Measurements from ENCODE around the gene NAPEPLD.
"Not testable (repeated sequence)": the region's sequence is repeated elsewhere in the genome, so short reads cannot be mapped to it uniquely, and the experiment has no call there.

The NAPEPLD gene

DNA sequence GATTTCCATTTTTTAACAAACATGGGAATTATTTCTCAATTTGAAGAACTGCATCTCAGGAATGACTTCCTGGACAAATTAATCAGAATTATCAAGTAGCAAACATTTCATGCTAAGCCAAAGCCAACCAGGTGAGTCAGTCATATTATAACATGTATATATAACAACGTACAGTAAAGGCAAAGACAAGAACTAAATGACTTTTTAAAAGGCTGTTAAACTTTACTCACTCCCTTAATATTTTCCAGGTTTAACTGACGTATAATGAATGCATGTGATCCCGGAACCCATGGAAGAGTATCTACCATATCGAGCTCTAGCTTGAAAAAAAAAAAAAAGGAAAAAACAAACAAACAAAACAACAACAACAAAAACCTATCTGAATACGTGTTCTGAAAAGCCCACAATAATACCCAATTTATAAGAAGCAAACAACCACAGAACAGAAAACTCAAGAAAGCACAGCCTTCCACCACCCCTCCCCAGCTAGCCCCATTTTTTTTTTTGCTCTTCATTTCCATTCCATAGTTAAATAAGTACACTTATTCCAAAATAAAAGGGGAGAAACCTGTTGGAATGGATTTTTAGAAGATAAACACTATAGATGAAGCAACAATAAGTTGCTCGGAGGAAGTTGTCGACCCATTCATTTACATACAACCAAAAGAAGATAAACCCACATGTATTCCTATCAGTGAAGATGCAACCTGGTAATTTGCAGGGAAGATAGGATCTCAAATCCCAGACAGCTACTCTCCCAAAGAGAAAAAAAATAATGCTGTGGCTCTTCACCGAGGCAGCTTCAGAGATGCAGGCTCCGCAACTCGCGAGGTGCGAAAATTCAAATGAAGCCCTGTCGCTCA, 537 bp downstream of the NAPEPLD start:
- H2BK5ac ChIP-seq (ENCODE audit: low read depth, low read length, poor library complexity) = peak overlapping the region; percentile 93
- H3K4me1 ChIP-seq (ENCODE audit: control insufficient read depth in 1 of 2, insufficient read depth in 2 of 2, low read length in 2 of 2) = peaks cover 3 to 7% of the 10 kb centered on the region in 2 experiments
- H4K12ac ChIP-seq (ENCODE audit: low read depth, low read length) = peak overlapping the region; percentile 90
- peak overlapping the region; percentile 97 for H4K91ac ChIP-seq (ENCODE audit: low read depth, low read length)
- peak in 1 of 2 donors; percentile 84 for DNase-seq
- H3K27ac ChIP-seq (ENCODE audit: low read depth, low read length) = peak overlapping the region; percentile 95
- peak overlapping the region; percentile 95 for H2BK120ac ChIP-seq (ENCODE audit: insufficient read depth, low read length, poor library complexity)
- no peak overlapping the region for H2AK5ac ChIP-seq (ENCODE audit: low read length)
- H4K8ac ChIP-seq (ENCODE audit: low read depth, low read length) = peak overlapping the region; percentile 99
- H3K18ac ChIP-seq (ENCODE audit: low read length) = peak overlapping the region; percentile 90
- H3K14ac ChIP-seq (ENCODE audit: low read length) = no peak overlapping the region
- no peaks in the 10 kb centered on the region for H3K36me3 ChIP-seq (ENCODE audit: control insufficient read depth in 1 of 2, insufficient read depth in 2 of 2, low read length in 2 of 2)
- H3K4me2 ChIP-seq (ENCODE audit: low read length) = peak overlapping the region; percentile 63
- H3K9me3 ChIP-seq (ENCODE audit: insufficient read depth, low read depth, low read length) = no peaks in the 10 kb centered on the region
- H3K79me2 ChIP-seq (ENCODE audit: control insufficient read depth, insufficient read depth, low read length, poor library complexity) = peaks cover 6% of the 10 kb centered on the region
- no CpG with 5 or more reads among the region's 13 CpGs for WGBS (ENCODE audit: extremely low coverage, insufficient coverage, insufficient read length)
- peak overlapping the region; percentile 87 for H3K4me3 ChIP-seq (ENCODE audit: low read depth, low read length)
- H2AFZ ChIP-seq (ENCODE audit: insufficient read depth, low read length, poor library complexity) = peak overlapping the region; percentile 91
- no peak overlapping the region for H2BK12ac ChIP-seq (ENCODE audit: low read length)
- H3K9ac ChIP-seq (ENCODE audit: low read length) = peak overlapping the region; percentile 87
- H3K23ac ChIP-seq (ENCODE audit: low read length) = no peak overlapping the region
- peaks cover 10% of the 10 kb centered on the region for H3K79me1 ChIP-seq (ENCODE audit: low read length)
- H3K27me3 ChIP-seq (ENCODE audit: insufficient read depth, low read length) = no peaks in the 10 kb centered on the region
- no peak overlapping the region for H3K4ac ChIP-seq (ENCODE audit: low read depth, low read length)

DNA sequence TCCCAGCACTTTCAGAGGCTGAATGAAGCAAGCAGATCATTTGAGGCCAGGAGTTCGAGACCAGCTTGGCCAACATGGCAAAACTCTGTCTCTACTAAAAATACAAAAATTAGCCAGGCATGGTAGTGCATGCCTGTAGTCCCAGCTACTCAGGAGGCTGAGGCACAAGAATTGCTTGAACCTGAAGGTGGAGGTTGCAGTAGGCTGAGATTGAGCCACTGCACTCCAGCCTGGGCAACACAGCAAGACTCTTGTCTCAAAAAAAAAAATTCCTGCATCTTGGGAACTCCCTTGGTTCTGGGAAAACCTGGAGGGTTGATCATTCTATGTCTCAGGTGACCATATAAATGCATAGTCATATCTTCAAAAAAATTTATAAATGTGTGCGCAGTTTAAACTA, 4.1 kb downstream of the NAPEPLD start:
- H2AFZ ChIP-seq (ENCODE audit: insufficient read depth, low read length, poor library complexity) = not testable (repeated sequence)

GRCh38 chr7:103143868-103144267, 5.0 kb downstream of the NAPEPLD start:
- Histone ChIP-seq H3K4ac (ENCODE audit: low read depth, low read length) (no peak overlapping the region), H3K23ac (ENCODE audit: low read length) (no peak overlapping the region), H2AK5ac (ENCODE audit: low read length) (no peak overlapping the region)

More for the DNA sequence above, 4.1 kb downstream of the NAPEPLD start:
- H3K79me2 ChIP-seq (ENCODE audit: control insufficient read depth, insufficient read depth, low read length, poor library complexity); H3K18ac ChIP-seq (ENCODE audit: low read length); H4K91ac ChIP-seq (ENCODE audit: low read depth, low read length); H4K12ac ChIP-seq (ENCODE audit: low read depth, low read length); H2BK12ac ChIP-seq (ENCODE audit: low read length); H3K4me2 ChIP-seq (ENCODE audit: low read length); H3K36me3 ChIP-seq (ENCODE audit: control insufficient read depth in 1 of 2, insufficient read depth in 2 of 2, low read length in 2 of 2); H3K9ac ChIP-seq (ENCODE audit: low read length); H3K27me3 ChIP-seq (ENCODE audit: insufficient read depth, low read length); H3K4me1 ChIP-seq (ENCODE audit: control insufficient read depth in 1 of 2, insufficient read depth in 2 of 2, low read length in 2 of 2); H3K4ac ChIP-seq (ENCODE audit: low read depth, low read length); DNase-seq; H4K8ac ChIP-seq (ENCODE audit: low read depth, low read length); H3K27ac ChIP-seq (ENCODE audit: low read depth, low read length); H2BK120ac ChIP-seq (ENCODE audit: insufficient read depth, low read length, poor library complexity); H3K23ac ChIP-seq (ENCODE audit: low read length); H3K4me3 ChIP-seq (ENCODE audit: low read depth, low read length); H3K79me1 ChIP-seq (ENCODE audit: low read length); H3K9me3 ChIP-seq (ENCODE audit: insufficient read depth, low read depth, low read length); H3K14ac ChIP-seq (ENCODE audit: low read length); H2BK5ac ChIP-seq (ENCODE audit: low read depth, low read length, poor library complexity); H2AK5ac ChIP-seq (ENCODE audit: low read length): not testable (repeated sequence)
- 100% methylated on average over 1 of the region's 2 CpGs for WGBS (ENCODE audit: extremely low coverage, insufficient coverage, insufficient read length)

GRCh38 chr7:103142494-103142893, 6.4 kb downstream of the NAPEPLD start:
- H4K12ac ChIP-seq (ENCODE audit: low read depth, low read length) = no peak overlapping the region

More at GRCh38 chr7:103143868-103144267, 5.0 kb downstream of the NAPEPLD start:
- H4K91ac ChIP-seq (ENCODE audit: low read depth, low read length) = no peak overlapping the region
- no peak overlapping the region for H3K14ac ChIP-seq (ENCODE audit: low read length)
- no peak overlapping the region for H4K8ac ChIP-seq (ENCODE audit: low read depth, low read length)
- peaks cover under 1% of the 10 kb centered on the region for H3K79me2 ChIP-seq (ENCODE audit: control insufficient read depth, insufficient read depth, low read length, poor library complexity)
- no peak overlapping the region for H4K12ac ChIP-seq (ENCODE audit: low read depth, low read length)
- H2BK120ac ChIP-seq (ENCODE audit: insufficient read depth, low read length, poor library complexity) = no peak overlapping the region
- no peak overlapping the region for H2BK12ac ChIP-seq (ENCODE audit: low read length)
- H2AFZ ChIP-seq (ENCODE audit: insufficient read depth, low read length, poor library complexity) = no peak overlapping the region
- H3K4me2 ChIP-seq (ENCODE audit: low read length) = no peak overlapping the region
- H2BK5ac ChIP-seq (ENCODE audit: low read depth, low read length, poor library complexity) = no peak overlapping the region
- H3K36me3 ChIP-seq (ENCODE audit: control insufficient read depth in 1 of 2, insufficient read depth in 2 of 2, low read length in 2 of 2) = no peaks in the 10 kb centered on the region
- H3K9ac ChIP-seq (ENCODE audit: low read length) = no peak overlapping the region
- DNase-seq = no peak
- H3K27me3 ChIP-seq (ENCODE audit: insufficient read depth, low read length) = no peaks in the 10 kb centered on the region
- no CpG with 5 or more reads among the region's 1 CpG for WGBS (ENCODE audit: extremely low coverage, insufficient coverage, insufficient read length)
- no peak overlapping the region for H3K18ac ChIP-seq (ENCODE audit: low read length)
- no peak overlapping the region for H3K27ac ChIP-seq (ENCODE audit: low read depth, low read length)
- H3K79me1 ChIP-seq (ENCODE audit: low read length) = peaks cover 2% of the 10 kb centered on the region
- H3K4me1 ChIP-seq (ENCODE audit: control insufficient read depth in 1 of 2, insufficient read depth in 2 of 2, low read length in 2 of 2) = peaks cover 0 to 2% of the 10 kb centered on the region in 2 experiments
- H3K4me3 ChIP-seq (ENCODE audit: low read depth, low read length) = no peak overlapping the region
- no peaks in the 10 kb centered on the region for H3K9me3 ChIP-seq (ENCODE audit: insufficient read depth, low read depth, low read length)

More at GRCh38 chr7:103142494-103142893, 6.4 kb downstream of the NAPEPLD start:
- no CpG with 5 or more reads among the region's 1 CpG for WGBS (ENCODE audit: extremely low coverage, insufficient coverage, insufficient read length)
- H3K9ac ChIP-seq (ENCODE audit: low read length) = no peak overlapping the region
- no peak for DNase-seq
- no peaks in the 10 kb centered on the region for H3K79me1 ChIP-seq (ENCODE audit: low read length)
- H3K27me3 ChIP-seq (ENCODE audit: insufficient read depth, low read length) = no peaks in the 10 kb centered on the region
- no peak overlapping the region for H2BK120ac ChIP-seq (ENCODE audit: insufficient read depth, low read length, poor library complexity)
- no peak overlapping the region for H3K27ac ChIP-seq (ENCODE audit: low read depth, low read length)
- no peak overlapping the region for H2BK5ac ChIP-seq (ENCODE audit: low read depth, low read length, poor library complexity)
- H4K91ac ChIP-seq (ENCODE audit: low read depth, low read length) = no peak overlapping the region
- no peak overlapping the region for H2BK12ac ChIP-seq (ENCODE audit: low read length)
- no peak overlapping the region for H3K4me3 ChIP-seq (ENCODE audit: low read depth, low read length)
- H3K4me1 ChIP-seq (ENCODE audit: control insufficient read depth in 1 of 2, insufficient read depth in 2 of 2, low read length in 2 of 2) = peaks cover 0 to 2% of the 10 kb centered on the region in 2 experiments
- H3K4ac ChIP-seq (ENCODE audit: low read depth, low read length) = no peak overlapping the region
- H3K79me2 ChIP-seq (ENCODE audit: control insufficient read depth, insufficient read depth, low read length, poor library complexity) = no peaks in the 10 kb centered on the region
- no peak overlapping the region for H4K8ac ChIP-seq (ENCODE audit: low read depth, low read length)
- no peak overlapping the region for H3K18ac ChIP-seq (ENCODE audit: low read length)
- H2AK5ac ChIP-seq (ENCODE audit: low read length) = no peak overlapping the region
- no peaks in the 10 kb centered on the region for H3K36me3 ChIP-seq (ENCODE audit: control insufficient read depth in 1 of 2, insufficient read depth in 2 of 2, low read length in 2 of 2)
- H3K23ac ChIP-seq (ENCODE audit: low read length) = no peak overlapping the region
- no peak overlapping the region for H2AFZ ChIP-seq (ENCODE audit: insufficient read depth, low read length, poor library complexity)
- no peak overlapping the region for H3K14ac ChIP-seq (ENCODE audit: low read length)
- no peak overlapping the region for H3K4me2 ChIP-seq (ENCODE audit: low read length)
- no peaks in the 10 kb centered on the region for H3K9me3 ChIP-seq (ENCODE audit: insufficient read depth, low read depth, low read length)

All from trophoblast cell (in vitro differentiated cells and primary cell).